Fibroblast of villous mesenchyme (primary cell): ENCODE measurements around the gene RAB28. TPM values are rescaled to one million over a fixed set of nuclear protein-coding genes. Genes with fewer than 3 reads are reported as not detected.
"Not testable (repeated sequence)": the region's sequence is repeated elsewhere in the genome, so short reads cannot be mapped to it uniquely, and the experiment has no call there.

Source experiments
- DNase-seq: peaks from one replicate; pipeline ENCODE4 v3.0.0-alpha.2; 2010; ENCODE audit warnings: low read depth
- H3K4me3 ChIP-seq: 2 replicates; pipeline ENCODE4 v1.5.1; 2011; ENCODE audit warnings: low read depth, mild to moderate bottlenecking, low read length
- total RNA-seq: library from RNA; depleted of rRNA; stranded (reverse); fragments of >200 nt; gene quantifications from 2 replicates; pipeline ENCODE4 v1.2.3, GENCODE V29; 2012
- TF ChIP-seq, protein P1 (sequence below): IDR thresholded peaks from 2 replicates; pipeline ENCODE4 v1.5.1; 2012; ENCODE audit warnings: low read depth, mild to moderate bottlenecking, low read length; ENCODE audit not compliant: insufficient read depth

RAB28 gene
- total RNA-seq, 1 donor: 21.6 TPM

DNA sequence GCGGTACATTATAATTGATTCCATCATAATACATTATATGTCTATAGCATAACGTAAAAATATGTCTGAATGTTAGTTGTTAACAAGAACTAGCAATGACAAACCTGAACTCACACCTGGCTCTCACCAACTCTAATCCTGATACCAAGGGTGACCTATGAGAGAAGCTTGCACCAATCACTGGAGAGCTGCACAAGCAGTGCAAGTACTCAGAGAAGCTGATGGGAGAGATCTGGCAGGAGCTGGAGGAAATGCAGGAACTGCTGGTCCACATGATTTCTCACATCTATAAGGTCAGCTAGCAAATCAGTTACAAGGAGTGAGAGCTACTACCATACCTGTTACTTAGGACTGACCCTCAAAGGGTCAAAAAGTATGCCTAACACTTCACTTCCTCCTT, 74.8 kb downstream of the RAB28 start:
- H3K4me3 ChIP-seq: no peak overlapping the region
- TF ChIP-seq, protein P1, sequence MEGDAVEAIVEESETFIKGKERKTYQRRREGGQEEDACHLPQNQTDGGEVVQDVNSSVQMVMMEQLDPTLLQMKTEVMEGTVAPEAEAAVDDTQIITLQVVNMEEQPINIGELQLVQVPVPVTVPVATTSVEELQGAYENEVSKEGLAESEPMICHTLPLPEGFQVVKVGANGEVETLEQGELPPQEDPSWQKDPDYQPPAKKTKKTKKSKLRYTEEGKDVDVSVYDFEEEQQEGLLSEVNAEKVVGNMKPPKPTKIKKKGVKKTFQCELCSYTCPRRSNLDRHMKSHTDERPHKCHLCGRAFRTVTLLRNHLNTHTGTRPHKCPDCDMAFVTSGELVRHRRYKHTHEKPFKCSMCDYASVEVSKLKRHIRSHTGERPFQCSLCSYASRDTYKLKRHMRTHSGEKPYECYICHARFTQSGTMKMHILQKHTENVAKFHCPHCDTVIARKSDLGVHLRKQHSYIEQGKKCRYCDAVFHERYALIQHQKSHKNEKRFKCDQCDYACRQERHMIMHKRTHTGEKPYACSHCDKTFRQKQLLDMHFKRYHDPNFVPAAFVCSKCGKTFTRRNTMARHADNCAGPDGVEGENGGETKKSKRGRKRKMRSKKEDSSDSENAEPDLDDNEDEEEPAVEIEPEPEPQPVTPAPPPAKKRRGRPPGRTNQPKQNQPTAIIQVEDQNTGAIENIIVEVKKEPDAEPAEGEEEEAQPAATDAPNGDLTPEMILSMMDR: no peak
- no peak for DNase-seq

DNA sequence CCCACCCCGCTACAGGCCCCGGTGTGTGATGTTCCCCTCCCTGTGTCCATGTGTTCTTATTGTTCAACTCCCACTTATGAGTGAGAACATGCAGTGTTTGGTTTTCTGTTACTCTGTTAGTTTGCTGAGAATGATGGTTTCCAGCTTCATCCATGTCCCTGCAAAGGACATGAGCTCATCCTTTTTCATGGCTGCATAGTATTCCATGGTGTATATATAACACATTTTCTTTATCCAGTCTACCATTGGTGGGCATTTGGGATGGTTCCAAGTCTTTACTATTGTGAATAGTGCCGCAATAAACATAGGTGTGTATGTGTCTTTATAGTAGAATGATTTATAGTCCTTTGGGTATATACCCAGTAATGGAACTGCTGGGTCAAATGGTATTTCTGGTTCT, 78.0 kb downstream of the RAB28 start:
- DNase-seq, H3K4me3 ChIP-seq: not testable (repeated sequence)

DNA sequence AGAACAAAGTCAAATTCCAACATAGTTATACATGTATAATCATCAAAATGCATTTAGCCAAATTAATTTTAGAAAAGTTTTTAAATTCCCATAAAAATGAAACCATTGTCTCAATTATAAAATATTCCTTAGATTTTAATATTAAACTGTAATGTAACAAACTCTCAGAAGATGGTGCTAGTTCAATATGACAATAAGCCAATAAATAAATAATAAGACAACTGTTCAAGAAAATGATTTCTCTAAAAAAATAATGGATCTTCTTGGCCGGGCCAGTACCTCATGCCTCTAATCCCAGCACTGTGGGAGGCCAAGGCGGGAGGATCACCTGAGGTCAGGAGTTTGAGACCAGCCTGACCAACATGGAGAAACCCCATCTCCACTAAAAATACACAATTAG, 80.3 kb downstream of the RAB28 start:
- no peak for DNase-seq

DNA sequence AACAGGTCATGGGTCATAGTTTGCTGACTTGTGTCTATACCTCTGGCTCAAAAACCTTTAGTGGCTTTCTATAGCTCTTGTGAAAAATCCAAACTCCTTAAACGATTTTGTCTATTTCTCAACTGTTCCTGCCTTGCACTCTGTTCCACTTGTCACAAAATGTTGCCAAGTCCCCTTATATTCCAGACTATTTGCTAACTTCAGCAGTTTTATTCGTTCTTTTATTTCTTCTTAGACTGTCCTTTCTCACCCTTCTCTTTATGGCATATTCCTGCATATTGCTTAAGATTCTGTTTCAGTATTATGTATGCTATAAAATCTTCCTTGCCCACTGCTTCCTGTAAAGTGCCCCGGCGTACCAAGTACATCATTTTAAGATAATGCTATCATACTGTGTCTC, 80.8 kb downstream of the RAB28 start:
- DNase-seq: no peak
- TF ChIP-seq, protein P1: no peak
- no peak overlapping the region for H3K4me3 ChIP-seq

More for the DNA sequence above, 80.3 kb downstream of the RAB28 start:
- TF ChIP-seq, protein P1: no peak
- H3K4me3 ChIP-seq: no peak overlapping the region

DNA sequence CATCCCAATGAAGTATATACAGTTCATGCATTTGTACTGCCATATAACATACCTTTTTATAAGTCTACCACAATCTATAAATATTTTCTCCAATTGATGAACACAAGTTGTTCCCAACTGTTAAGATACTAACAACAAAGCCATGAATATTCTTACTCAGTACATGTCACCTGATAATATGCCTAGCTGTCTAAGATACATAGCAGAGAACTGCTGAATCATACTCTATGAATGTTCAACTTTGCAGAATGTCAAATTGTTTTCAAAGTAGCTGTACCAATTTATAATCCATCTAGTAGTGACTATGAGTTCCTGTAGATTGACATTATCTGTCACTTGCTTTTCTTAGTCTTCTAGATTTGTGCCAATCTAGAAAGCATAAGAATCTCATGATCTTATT, 84.9 kb downstream of the RAB28 start:
- DNase-seq: peak; percentile 31
- H3K4me3 ChIP-seq: no peak overlapping the region
- TF ChIP-seq, protein P1: no peak

DNA sequence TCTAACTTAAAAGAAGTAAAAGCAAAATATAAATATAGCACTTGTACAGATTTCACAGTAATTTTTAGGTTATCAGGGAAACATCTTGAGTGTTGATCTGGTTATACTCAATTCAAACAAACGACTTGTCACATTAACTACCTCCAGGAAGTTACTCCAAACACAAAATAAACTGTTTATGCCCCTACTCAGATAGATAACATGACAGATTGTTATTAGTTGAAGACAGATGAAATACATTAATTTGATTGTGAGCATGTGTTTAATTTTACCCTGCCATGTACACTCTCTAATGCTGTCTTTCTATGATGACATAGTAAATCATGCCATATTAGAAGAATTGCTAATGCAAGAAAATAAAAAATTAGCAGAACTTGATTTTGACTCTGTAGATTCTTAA, 88.0 kb downstream of the RAB28 start:
- no peak overlapping the region for H3K4me3 ChIP-seq
- DNase-seq: peak; percentile 86
- TF ChIP-seq, protein P1: no peak

DNA sequence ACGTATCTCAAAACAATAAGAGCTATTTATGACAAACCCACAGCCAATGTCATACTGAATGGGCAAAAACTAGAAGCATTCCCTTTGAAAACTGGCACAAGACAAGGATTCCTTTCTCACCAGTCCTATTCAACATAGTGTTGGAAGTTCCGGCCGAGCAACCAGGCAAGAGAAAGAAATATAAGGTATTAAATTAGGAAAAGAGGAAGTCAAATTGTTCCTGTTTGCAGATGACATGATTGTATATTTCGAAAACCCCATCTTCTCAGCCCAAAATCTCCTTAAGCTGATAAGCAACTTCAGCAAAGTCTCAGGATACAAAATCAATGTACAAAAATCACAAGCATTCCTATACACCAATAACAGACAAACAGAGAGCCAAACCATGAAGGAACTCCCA, 94.2 kb downstream of the RAB28 start:
- H3K4me3 ChIP-seq, DNase-seq: not testable (repeated sequence)

DNA sequence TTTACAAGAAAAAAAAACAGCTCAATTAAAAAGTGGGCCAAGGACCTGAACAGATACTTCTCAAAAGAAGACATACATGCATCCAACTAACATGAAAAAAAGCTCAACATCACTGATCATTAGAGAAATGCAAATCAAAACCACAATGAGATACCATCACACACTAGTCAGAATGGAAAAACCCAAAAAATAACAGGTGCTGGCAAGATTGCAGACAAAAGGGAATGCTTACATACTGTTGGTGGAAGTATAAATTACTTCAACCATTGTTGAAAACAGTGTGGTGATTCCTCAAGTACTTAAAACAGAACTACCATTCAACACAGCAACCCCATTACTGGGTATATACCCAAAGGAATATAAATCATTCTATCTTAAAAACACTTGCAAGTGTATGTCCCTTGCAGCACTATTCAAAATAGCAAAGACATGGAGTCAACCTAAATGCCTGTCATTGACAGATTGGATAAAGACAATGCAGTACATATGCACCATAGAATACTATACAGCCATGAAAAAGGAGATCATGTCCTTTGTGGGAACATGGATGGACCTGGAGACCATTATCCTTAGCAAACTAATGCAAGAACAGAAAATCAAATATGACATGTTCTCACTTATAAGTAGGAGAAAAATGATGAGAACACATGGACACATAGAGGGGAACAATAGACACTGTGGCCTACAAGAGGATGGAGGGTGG, 97.6 kb downstream of the RAB28 start:
- no peak overlapping the region for H3K4me3 ChIP-seq
- DNase-seq: no peak
- TF ChIP-seq, protein P1: no peak
